GM23338 (cell line): ENCODE results near the gene MTHFD1. TPM values are rescaled to one million over a fixed set of nuclear protein-coding genes. Genes with fewer than 3 reads are reported as not detected.

Experiments
- CREB1 ChIP-seq: fragments of 250-450 bp; sonication (Bioruptor Pico); IDR thresholded peaks from 2 replicates; pipeline ENCODE4 v1.5.0; 2020; ENCODE audit warnings: low read depth, mild to moderate bottlenecking, moderate library complexity
- ETS1 ChIP-seq: IDR thresholded peaks from 2 replicates; pipeline ENCODE4 v1.6.1; 2016; ENCODE audit warnings: antibody characterized with exemption
- JUNB ChIP-seq: IDR thresholded peaks from one replicate; pipeline ENCODE4 v1.6.1; 2016; ENCODE audit warnings: antibody characterized with exemption; ENCODE audit not compliant: unreplicated experiment
- polyA plus RNA-seq: library from polyadenylated mRNA; unstranded; fragments of >200 nt; fragmentation: Nextera tagmentation; extraction: Ambion mirVana; gene quantifications from 2 replicates; pipeline ENCODE4 v1.2.1, GENCODE V29; 2016
- total RNA-seq: library from RNA; depleted of rRNA; stranded (reverse); fragments of >200 nt; shearing (Covaris generic); gene quantifications from 2 replicates; pipeline ENCODE4 v1.2.3, GENCODE V29; 2014
- TF ChIP-seq, protein P1 (sequence below): fragments of 250-450 bp; sonication (Bioruptor Pico); IDR thresholded peaks from 2 replicates; pipeline ENCODE4 v1.5.0; 2020; ENCODE audit warnings: mild to moderate bottlenecking, moderate library complexity
- TF ChIP-seq, protein P2 (sequence below): IDR thresholded peaks from one replicate; pipeline ENCODE4 v1.6.1; 2018; ENCODE audit warnings: antibody characterized with exemption; ENCODE audit not compliant: unreplicated experiment

Gene MTHFD1
- total and polyA plus RNA-seq, 2 experiments from 2014 or later: 219 to 237 TPM

DNA sequence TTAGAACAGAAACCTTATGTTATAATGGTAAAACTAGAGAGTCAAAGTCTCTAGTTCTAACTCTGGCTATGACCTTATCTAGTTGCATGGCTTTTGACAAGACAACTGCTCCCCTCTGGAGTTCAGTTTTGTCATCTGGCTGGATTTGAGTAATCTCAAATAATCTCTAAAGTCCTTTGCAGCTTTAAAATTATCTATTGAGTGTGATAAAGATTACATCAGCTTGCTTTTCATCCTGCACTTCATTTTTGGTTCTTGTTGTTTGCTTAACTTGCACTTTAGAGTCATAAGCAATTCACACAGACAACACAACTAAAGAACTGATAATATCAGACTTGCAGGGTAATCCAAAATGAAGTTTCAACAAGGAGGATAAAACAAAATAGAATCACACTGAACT, 79.4 kb downstream of the MTHFD1 start (continued):
- TF ChIP-seq, protein P1, sequence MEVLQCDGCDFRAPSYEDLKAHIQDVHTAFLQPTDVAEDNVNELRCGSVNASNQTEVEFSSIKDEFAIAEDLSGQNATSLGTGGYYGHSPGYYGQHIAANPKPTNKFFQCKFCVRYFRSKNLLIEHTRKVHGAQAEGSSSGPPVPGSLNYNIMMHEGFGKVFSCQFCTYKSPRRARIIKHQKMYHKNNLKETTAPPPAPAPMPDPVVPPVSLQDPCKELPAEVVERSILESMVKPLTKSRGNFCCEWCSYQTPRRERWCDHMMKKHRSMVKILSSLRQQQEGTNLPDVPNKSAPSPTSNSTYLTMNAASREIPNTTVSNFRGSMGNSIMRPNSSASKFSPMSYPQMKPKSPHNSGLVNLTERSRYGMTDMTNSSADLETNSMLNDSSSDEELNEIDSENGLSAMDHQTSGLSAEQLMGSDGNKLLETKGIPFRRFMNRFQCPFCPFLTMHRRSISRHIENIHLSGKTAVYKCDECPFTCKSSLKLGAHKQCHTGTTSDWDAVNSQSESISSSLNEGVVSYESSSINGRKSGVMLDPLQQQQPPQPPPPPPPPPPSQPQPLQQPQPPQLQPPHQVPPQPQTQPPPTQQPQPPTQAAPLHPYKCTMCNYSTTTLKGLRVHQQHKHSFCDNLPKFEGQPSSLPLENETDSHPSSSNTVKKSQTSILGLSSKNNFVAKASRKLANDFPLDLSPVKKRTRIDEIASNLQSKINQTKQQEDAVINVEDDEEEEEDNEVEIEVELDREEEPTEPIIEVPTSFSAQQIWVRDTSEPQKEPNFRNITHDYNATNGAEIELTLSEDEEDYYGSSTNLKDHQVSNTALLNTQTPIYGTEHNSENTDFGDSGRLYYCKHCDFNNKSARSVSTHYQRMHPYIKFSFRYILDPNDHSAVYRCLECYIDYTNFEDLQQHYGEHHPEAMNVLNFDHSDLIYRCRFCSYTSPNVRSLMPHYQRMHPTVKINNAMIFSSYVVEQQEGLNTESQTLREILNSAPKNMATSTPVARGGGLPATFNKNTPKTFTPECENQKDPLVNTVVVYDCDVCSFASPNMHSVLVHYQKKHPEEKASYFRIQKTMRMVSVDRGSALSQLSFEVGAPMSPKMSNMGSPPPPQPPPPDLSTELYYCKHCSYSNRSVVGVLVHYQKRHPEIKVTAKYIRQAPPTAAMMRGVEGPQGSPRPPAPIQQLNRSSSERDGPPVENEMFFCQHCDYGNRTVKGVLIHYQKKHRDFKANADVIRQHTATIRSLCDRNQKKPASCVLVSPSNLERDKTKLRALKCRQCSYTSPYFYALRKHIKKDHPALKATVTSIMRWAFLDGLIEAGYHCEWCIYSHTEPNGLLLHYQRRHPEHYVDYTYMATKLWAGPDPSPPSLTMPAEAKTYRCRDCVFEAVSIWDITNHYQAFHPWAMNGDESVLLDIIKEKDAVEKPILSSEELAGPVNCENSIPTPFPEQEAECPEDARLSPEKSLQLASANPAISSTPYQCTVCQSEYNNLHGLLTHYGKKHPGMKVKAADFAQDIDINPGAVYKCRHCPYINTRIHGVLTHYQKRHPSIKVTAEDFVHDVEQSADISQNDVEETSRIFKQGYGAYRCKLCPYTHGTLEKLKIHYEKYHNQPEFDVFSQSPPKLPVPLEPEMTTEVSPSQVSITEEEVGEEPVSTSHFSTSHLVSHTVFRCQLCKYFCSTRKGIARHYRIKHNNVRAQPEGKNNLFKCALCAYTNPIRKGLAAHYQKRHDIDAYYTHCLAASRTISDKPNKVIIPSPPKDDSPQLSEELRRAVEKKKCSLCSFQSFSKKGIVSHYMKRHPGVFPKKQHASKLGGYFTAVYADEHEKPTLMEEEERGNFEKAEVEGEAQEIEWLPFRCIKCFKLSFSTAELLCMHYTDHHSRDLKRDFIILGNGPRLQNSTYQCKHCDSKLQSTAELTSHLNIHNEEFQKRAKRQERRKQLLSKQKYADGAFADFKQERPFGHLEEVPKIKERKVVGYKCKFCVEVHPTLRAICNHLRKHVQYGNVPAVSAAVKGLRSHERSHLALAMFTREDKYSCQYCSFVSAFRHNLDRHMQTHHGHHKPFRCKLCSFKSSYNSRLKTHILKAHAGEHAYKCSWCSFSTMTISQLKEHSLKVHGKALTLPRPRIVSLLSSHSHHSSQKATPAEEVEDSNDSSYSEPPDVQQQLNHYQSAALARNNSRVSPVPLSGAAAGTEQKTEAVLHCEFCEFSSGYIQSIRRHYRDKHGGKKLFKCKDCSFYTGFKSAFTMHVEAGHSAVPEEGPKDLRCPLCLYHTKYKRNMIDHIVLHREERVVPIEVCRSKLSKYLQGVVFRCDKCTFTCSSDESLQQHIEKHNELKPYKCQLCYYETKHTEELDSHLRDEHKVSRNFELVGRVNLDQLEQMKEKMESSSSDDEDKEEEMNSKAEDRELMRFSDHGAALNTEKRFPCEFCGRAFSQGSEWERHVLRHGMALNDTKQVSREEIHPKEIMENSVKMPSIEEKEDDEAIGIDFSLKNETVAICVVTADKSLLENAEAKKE (CRISPR knock-in tag): no peak
- TF ChIP-seq ETS1 (no peak), JUNB (no peak), CREB1 (CRISPR knock-in tag) (no peak)
- TF ChIP-seq, protein P2, sequence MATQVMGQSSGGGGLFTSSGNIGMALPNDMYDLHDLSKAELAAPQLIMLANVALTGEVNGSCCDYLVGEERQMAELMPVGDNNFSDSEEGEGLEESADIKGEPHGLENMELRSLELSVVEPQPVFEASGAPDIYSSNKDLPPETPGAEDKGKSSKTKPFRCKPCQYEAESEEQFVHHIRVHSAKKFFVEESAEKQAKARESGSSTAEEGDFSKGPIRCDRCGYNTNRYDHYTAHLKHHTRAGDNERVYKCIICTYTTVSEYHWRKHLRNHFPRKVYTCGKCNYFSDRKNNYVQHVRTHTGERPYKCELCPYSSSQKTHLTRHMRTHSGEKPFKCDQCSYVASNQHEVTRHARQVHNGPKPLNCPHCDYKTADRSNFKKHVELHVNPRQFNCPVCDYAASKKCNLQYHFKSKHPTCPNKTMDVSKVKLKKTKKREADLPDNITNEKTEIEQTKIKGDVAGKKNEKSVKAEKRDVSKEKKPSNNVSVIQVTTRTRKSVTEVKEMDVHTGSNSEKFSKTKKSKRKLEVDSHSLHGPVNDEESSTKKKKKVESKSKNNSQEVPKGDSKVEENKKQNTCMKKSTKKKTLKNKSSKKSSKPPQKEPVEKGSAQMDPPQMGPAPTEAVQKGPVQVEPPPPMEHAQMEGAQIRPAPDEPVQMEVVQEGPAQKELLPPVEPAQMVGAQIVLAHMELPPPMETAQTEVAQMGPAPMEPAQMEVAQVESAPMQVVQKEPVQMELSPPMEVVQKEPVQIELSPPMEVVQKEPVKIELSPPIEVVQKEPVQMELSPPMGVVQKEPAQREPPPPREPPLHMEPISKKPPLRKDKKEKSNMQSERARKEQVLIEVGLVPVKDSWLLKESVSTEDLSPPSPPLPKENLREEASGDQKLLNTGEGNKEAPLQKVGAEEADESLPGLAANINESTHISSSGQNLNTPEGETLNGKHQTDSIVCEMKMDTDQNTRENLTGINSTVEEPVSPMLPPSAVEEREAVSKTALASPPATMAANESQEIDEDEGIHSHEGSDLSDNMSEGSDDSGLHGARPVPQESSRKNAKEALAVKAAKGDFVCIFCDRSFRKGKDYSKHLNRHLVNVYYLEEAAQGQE: no peak
